DMS53 (cell line): ENCODE results near the gene BEND7.

Source experiments
- DNase-seq: peaks from one replicate; lab custom pipeline; 2025; lab: John Stamatoyannopoulos, UW

The BEND7 gene

DNA sequence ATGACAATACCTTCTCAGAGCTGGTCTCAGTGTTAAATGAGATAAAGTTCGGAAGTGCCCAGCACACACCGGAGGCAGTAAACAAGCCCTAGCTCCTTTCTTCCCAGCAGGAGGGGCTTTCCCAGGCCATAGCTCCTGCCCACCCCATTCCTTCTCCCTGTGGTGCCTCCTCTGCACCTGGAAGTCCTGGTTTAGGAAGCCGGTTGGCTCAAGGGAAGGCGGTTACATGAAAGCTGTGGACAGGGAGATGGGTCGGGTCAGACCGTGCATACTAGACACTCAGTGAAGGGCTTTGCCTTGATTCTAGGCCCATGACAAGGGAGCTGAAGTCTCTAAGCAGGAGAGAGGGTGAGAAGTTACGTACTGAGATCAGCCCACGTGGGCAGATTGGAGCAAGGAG, 8.6 kb downstream of the BEND7 start:
- no peak for DNase-seq

DNA sequence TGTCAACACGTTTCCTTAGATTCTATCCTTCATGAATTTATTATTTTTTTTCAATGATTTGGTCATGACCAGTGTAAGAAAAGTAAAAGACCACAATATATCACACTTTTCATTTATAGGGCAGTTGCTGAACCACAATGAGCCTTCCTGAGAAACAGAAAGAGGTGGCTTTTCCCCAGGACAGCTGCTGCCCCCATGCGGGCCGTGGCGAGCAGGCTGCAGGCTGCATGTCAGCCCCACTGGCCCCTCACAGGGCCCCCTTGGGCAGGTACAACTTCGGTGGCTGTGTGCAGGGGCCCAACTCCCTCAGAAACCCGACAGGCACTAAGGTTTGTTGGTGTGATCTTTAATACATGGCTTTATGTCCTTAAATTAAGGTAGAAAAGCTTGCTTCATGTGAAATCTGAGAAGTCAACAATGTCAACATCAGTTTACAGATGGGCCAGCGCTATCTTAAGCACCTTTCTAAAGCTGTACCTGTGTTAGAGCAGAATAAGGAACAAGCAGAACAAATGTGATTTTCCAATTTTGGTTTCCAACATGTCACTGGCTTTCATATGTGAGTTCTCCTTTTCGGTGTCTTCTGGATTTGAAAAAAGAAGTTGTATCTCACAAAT, 10.6 kb downstream of the BEND7 start:
- DNase-seq = no peak

DNA sequence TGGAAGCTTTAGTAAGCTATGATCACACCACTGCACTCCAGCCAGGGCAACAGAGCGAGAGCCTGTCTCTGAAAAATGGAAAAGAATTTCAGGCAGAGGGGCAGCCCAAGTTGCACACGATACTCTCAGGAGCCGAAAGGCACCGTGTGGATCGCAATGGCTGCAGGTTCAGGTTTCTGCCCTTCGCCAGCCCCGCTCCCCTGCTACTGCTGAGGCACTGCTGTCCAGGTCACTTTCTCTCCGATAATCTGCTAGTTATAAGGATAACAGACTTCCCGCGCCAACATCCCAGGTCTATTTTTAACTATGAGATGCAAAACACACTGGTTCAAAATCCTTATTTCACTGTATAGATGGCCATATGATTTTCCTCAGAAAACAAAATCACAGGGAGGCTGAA, 11.1 kb downstream of the BEND7 start:
- no peak for DNase-seq

DNA sequence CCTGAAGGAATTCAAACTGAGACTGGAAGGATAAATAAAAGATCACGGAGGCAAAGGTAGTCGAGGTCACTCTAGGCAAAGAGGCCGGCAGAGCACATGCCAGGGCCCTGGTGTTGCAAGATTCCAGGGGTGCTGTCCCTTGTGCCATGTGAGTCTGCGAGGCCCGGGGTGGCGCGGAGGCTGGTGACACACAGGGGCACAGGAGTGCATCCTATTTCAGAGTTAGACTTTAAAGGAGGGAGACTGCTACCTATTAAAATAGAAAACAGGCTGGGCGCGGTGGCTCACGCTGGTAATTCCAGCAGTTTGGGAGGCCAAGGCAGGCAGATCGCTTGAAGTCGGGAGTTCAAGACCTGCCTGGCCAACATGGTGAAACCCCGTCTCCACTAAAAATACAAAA, 12.6 kb downstream of the BEND7 start:
- no peak for DNase-seq

DNA sequence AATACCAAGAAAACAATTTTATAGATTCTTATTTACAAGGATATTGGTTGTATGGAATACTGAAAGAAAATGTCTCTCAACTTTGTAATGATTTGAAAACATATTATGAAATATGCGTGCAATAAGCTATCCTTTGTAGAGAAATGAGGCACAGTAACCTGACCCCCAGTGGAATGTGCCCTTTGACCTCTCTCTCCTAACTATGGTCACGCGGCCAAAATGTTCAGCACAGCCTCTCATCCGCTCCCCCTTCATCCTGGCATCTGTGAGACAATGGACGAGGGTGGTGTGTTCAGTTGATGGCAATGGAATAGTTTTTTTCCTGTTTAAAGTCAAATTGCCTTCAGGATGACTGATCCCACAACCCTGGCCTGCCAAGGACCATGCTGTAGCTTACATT, 13.3 kb downstream of the BEND7 start:
- DNase-seq = no peak

DNA sequence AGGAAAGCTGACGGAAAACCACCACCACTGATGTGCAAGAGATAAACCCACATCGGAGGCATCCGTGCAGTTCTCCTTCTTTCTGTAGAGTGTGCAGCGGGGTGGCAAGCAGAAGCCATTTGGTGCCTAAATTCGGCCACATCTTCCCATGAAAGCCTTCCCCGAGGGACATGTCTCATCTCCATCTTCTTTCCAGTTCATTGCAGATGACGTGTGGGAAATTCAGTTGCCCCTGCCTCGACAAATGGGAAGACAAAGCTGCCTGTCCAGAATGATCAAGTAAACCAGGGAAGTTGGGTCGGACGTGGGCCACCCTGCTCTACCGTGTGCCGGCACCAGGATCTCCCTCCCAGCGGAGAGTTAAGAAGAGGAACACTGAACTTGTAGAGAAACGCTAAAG, 14.5 kb downstream of the BEND7 start:
- DNase-seq = no peak

- no peak for DNase-seq
These were observed 16.2 kb downstream of the BEND7 start for GRCh38 chr10:13512564-13512963.

- no peak for DNase-seq
These were observed 17.4 kb downstream of the BEND7 start for GRCh38 chr10:13511409-13511808.

DNA sequence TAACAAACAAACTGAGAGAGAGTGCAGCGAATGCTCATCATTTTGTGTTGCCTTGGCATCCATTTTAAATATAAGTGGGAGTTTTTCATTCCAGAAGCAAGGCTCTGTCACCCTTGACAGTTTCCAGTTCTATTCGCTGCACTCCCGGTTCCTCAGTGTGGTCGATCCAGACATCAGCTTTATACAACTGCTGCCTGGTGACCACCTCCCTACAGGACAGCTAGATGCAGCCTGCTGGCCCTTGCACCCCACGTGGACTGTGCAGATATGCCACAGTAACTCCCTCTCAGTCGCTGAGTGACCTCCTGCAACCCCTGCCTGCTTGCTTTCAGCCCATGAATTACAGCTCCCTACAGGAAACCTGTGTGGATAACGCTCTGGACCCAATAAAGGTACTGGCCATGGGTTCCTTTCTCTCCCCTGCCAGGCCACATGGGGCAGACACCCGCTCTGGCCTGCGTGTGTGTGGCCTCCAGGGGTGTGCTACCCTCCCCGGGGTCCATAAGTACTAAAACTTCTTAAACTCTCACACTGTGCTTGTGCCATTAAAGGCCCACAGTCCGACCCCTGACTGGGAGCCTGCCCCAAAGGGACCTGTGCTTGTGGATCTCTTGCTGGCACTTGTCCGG, 23.6 kb downstream of the BEND7 start:
- DNase-seq = no peak

DNA sequence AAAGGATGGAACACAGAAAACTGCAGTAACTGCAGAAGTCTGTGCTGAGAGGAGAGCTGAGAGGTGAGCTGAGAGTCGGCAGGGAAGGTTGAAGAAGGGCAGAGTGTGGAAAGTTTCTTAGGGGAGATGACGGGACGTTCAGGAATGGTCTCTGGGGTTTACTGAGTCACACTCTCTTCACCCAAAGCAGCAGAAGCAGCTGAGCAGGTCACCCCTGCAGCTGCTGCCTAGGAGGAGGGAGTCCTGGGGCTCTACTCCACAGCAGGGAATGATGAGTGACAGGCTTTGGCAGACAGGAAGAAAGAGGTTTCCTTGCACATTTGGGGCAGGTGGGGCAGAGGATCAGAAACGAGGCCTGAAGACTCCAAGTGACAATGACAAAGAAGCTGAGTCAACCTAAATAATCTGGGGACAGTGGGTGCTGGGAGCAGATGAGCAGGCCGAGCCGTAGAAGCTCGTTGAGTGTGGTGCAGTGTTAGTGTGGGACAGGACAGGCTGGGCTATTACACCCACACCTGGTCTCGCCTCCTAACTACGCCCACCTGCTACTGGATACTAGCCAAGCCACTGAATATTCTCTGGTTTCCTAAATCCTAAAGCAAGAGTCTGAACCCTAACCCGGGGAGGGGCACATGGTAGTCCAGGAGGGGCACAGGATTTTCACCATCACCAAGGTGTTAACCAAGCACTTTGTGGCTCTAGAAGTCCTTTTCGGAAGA, 24.9 kb downstream of the BEND7 start:
- no peak for DNase-seq

DNA sequence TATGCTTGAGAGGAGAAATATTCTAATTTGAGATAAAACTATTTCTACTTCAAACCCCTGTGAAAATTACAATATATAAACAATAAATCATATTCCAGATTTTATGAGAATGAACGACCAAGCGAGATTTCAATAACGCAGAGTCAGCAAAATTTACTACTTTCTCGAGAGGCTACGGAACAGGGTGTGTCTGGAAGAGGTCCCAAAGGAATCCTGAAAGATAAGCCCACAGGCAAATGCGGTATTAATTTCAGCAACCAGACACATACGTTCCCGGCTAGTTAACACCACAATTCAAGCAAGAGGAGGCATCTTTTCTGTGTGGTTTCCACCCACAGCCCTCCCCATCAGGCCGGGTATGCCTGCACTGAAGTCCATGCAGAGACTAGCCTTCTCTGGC, 26.4 kb downstream of the BEND7 start:
- no peak for DNase-seq

- DNase-seq = no peak
These were observed 28.6 kb downstream of the BEND7 start for GRCh38 chr10:13500201-13500600.

DNA sequence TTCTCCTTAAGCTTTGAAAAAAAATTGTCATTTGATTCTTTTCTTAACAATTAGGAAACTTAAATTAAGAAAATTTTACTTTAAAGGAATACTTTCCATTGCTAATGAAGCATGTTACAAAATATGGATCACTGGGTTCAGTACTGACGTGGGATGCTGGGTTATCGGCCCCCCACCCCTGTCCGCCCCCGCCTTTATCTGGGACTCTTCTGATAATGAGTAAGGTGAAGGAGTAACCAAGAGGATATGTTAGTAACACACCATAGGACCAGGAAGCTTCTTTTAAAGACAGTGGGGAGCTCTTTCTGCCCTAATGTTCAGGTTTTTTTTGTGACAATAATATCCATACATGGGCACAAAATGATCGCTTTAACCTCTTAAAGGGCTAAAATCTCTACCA, 29.7 kb downstream of the BEND7 start:
- no peak for DNase-seq

DNA sequence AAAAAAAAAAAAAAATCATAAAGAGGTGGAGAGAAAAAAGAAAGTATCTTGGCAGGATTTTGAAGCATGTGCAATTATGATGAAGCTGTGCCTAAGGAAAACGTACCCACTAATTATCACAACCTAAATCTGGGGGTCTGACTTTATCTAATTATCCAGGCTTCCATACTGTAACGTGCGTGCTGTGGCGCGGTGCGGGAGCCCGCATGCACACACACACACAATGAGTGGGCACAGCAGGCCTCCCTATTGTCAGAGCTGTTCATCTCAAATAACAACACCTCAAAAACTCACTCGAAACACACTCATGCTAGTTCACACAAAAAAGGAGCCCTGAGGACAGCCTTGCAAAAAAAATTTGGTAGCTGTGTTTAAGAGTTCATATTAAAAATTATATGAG, 31.9 kb downstream of the BEND7 start:
- no peak for DNase-seq

- no peak for DNase-seq
These were observed 32.6 kb downstream of the BEND7 start for GRCh38 chr10:13496164-13496563.

DNA sequence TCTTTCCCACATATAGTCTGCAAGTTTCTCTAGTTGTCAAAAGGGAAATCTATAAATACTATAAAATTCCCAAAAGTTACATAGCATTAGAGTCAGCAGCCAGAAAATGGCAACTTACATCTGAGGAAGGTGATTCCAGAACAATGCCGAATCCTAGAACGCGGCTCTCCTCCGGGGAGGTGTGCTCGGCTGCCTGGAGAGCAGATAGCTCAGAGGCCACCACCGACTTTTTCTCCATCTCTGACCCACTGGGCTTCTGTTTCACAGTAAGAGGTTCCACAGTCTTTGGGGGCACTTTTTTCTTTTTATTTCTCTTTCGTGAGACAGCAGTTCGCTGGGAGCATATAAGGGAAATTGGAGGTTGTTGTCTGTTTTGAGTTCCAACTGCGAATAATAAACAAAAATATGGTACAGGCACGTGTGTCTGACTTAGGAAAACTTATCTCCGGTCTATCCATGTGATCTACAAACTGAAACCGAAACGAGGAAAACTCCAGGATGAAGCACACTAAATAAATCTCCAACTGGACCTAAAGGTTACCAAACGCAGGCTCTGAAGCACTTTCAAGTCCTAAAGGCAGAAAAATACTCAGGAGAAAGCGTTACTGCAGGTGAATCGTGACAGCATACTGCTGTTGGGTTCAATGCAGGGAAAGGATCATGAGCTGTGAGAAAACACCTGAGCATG, 36.2 kb downstream of the BEND7 start:
- no peak for DNase-seq

DNA sequence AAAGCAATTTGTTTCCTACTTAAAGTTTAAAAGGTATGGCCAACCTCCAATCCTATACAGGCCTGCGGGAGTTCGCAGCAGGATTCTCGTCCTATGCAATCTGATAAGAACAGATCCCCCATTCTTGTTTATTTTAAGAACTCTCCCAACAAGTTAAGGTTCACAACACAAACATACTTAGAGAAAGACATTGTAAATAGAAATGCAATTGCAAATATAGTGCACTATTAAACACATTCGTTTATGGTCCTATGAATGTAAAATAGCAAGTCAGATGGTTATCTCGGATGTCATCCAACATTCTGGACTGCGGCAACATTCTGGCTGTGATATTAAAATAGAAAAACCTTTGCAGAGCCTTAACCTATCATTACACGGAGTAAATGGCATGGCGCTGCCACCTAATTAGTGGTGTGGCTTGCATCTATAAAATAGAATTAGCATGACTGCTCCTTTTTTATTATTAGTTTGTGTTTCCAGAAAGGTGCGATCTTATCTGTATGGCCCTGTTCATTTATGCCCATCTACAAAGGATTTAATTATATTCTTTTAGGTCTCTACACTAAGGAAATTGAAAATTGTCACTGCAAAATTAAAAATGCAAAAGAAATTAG, 37.0 kb downstream of the BEND7 start:
- DNase-seq = no peak

DNA sequence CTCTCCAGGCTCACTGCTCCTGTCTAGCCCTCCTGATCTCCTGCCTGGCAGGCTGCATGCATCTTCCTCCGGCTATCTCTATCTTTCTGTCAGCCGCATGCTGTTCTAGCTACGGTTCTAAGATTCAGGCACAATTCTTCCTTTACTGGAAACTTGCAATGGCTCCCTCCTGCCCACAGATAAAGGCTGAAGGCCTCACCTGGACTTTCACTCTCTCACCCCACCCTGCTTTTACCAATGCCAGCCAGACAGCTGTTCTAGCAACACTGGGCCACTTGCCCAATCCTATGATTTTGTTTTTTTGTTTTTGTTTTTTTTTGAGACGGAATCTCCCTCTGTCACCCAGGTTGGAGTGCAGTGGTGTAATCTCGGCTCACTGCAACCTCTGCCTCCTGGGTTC, 38.3 kb downstream of the BEND7 start:
- DNase-seq = no peak

DNA sequence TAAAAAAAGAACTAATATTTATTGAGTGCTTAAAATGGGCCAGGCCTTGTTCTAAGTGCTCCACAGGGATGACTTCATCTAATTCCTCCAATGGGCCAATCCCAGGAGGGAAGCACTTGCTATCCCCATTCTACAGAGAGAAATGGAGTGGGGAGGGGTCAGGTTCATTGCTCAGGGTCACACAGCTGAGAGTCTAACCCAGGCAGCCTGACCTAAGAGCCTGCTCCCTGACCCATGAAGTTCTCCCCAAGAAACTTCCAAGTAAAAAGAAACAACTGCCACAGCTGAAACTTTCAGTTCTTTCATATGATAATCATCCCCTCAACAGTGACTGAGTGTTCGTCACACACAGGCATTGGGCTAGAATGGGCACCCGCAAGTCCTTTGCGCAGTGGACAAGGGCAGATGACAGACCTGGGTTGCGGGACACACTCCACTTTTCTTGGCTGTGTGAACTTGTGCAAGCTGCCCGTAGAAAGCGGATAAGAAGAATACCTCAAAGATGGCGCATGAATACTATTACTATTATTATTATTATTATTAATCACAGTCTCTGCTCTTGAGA, 39.7 kb downstream of the BEND7 start:
- DNase-seq = no peak

DNA sequence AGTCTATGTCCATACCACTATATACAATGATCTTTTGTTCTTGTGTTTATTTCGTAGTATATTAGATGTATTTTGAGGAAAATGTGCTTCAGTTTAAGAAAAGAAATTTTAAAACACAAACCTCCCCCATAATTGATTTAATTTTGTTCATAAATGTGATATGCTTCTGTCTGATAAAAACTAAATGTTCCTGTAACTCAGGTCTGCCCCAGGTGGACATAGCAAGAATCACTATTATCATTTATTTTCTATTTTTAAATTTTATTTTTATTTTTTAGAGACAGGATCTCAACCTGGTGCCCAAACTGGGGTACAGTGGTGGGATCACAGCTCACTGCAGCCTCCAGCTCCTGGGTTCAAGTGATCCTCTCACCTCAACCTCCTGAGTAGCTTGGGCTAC, 43.2 kb downstream of the BEND7 start:
- peak; percentile 36 for DNase-seq

GRCh38 chr10:13483951-13484350, 44.9 kb downstream of the BEND7 start:
- DNase-seq = no peak

- DNase-seq = no peak
These were observed 45.7 kb downstream of the BEND7 start for GRCh38 chr10:13483073-13483472.
